ENCODE results near the gene TMIE. TPM values are rescaled to one million over a fixed set of nuclear protein-coding genes. Genes with fewer than 3 reads are reported as not detected.

The TMIE gene
- total and polyA plus RNA-seq, 2 of the 8 experiments (the other 6 are each of a cell fraction or from before 2014, with no cell fraction given), result 0.45 to 0.67 TPM

DNA sequence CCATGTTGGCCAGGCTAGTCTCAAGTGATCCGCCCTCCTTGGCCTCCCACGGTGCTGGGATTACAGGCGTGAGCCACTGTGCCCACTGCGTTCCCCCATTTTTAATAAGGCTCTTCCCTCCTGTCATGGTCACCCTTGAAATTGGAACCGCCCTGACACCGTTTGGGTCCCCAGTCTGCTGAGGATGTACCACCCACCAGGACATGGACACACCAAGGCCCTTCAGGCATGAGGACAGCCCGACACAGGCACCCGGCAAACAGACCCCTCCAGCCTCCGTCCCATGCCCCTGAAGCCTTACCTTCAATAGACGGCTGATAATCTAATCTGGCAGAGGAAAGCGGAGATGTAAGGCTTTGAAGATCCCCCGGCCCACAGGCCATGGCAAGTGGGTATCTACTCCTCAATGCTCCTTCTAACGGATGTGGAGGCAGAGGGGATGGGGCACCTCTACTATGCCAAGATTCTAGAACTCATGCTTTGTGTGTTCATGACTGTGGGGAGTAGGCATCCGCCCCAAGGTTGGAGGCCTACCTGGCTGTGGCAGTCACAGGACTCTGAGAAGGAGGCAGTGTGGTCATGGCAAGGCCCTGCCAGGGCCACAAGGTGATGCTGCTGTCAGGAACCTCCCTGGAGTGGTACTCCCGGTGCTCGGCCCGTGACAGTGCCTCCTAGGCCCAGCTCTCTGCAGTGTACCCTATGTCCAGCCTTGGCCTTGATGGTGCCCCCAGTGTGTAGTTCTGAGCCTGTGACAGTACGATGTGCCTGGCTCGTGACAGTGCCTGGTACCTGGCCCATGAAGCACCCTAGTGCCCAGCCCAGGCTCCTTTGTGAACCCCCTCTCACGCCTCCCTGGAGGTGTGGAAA, 35.0 kb downstream of the TMIE start:
- Histone ChIP-seq H2AK5ac (ENCODE audit: low read depth, low read length) (no peak overlapping the region), H2BK12ac (ENCODE audit: low read depth, low read length) (no peak overlapping the region), H3K27me3 (replicated peaks in 1 of 4; ENCODE audit: control insufficient read depth in 3 of 4, extremely low read depth in 1 of 4, insufficient read depth in 3 of 4, low read length in 3 of 4) (no peaks in the 10 kb centered on the region), H4K8ac (ENCODE audit: extremely low read depth, insufficient read depth, low read length) (no peak overlapping the region), H3K36me3 (ENCODE audit: control insufficient read depth in 2 of 4, insufficient read depth in 4 of 4, low read length in 3 of 4) (no peaks in the 10 kb centered on the region), H4K91ac (replicated peaks; ENCODE audit: insufficient read length, low read length) (no peak overlapping the region), H3K56ac (replicated peaks; ENCODE audit: insufficient read length, low read depth, low read length) (no peak overlapping the region), H3K9ac (replicated peaks in 1 of 4; ENCODE audit: extremely low read depth in 1 of 4, low read depth in 3 of 4, low read length in 3 of 4) (no peak overlapping the region), H2BK20ac (ENCODE audit: low read length) (no peak overlapping the region), H3K4ac (replicated peaks; ENCODE audit: insufficient read length, low read depth, low read length) (no peak overlapping the region), H3K23ac (ENCODE audit: insufficient read length) (no peak overlapping the region), H4K20me1 (replicated peaks in 1 of 2; ENCODE audit: control insufficient read depth in 1 of 2, insufficient read depth in 2 of 2, low read length in 2 of 2) (peaks cover 0 to 1% of the 10 kb centered on the region in 2 experiments), H3K14ac (ENCODE audit: insufficient read length) (no peak overlapping the region), H2BK120ac (replicated peaks; ENCODE audit: low read depth, low read length) (no peak overlapping the region), H3K4me2 (ENCODE audit: insufficient read depth in 1 of 2, low read depth in 2 of 2, low read length in 2 of 2) (no peak overlapping the region), H3K23me2 (ENCODE audit: low read depth, low read length) (no peaks in the 10 kb centered on the region), H3K4me1 (replicated peaks in 1 of 4; ENCODE audit: control insufficient read depth in 3 of 4, insufficient read depth in 4 of 4, low read length in 3 of 4) (no peaks in the 10 kb centered on the region), H2BK5ac (ENCODE audit: low read depth, low read length) (no peak overlapping the region), H3K79me1 (ENCODE audit: low read depth, low read length) (no peaks in the 10 kb centered on the region), H2BK15ac (ENCODE audit: low read length) (no peak overlapping the region), H3K79me2 (ENCODE audit: control insufficient read depth in 1 of 2, insufficient read depth in 2 of 2, low read length in 2 of 2) (no peaks in the 10 kb centered on the region), H3K9me3 (ENCODE audit: insufficient read depth in 2 of 2, low read depth in 1 of 2, low read length in 1 of 2) (no peaks in the 10 kb centered on the region), H3K18ac (ENCODE audit: extremely low read depth, low read length) (no peak overlapping the region), H3K27ac (ENCODE audit: low read depth, low read length) (no peak overlapping the region), H3K4me3 (ENCODE audit: extremely low read depth in 1 of 4, insufficient read depth in 2 of 4, low read depth in 3 of 4, low read length in 4 of 4) (no peak overlapping the region), H4K5ac (ENCODE audit: insufficient read length, low read depth, low read length) (no peak overlapping the region), H2AFZ (ENCODE audit: low read length) (no peak overlapping the region)
- DNase-seq (ENCODE audit: low read depth in 1 of 2, low spot score in 2 of 2), result peak in 1 of 2 experiments; percentile 37
- WGBS, 2 experiments (ENCODE audit: extremely low coverage in 1 of 2, insufficient coverage in 1 of 2, insufficient read length in 1 of 2, insufficient replicate concordance in 2 of 2, low coverage in 1 of 2, low lambda C conversion rate in 2 of 2, missing lambda C conversion rate in 1 of 2), result 94% methylated on average over 20 of the region's 20 CpGs; no CpG with 5 or more reads in 1 of the 2 experiments
- no peak for FAIRE-seq
- CTCF ChIA-PET (ENCODE audit: partially characterized antibody), result interaction anchor here (0.8 to 1.7 kb wide), 4 partner anchors 17 to 159 kb away, joined by 3 to 5 read pairs (median 4); partner anchors contain the start of gene PRSS50
- POLR2A ChIA-PET (ENCODE audit: partially characterized antibody), result no interaction called here
- TF ChIP-seq CBX8 (IDR thresholded peaks at IDR 0.05; ENCODE audit: borderline replicate concordance, low read depth, low read length), result no peak
- TF ChIP-seq CBX5 (IDR thresholded peaks at IDR 0.05; ENCODE audit: low read depth, low read length), result no peak
- TF ChIP-seq BACH1 (IDR thresholded peaks at IDR 0.05; ENCODE audit: low read length), result no peak
- TF ChIP-seq SUZ12 (IDR thresholded peaks at IDR 0.05; ENCODE audit: low read length), result no peak
- TF ChIP-seq, protein P1, sequence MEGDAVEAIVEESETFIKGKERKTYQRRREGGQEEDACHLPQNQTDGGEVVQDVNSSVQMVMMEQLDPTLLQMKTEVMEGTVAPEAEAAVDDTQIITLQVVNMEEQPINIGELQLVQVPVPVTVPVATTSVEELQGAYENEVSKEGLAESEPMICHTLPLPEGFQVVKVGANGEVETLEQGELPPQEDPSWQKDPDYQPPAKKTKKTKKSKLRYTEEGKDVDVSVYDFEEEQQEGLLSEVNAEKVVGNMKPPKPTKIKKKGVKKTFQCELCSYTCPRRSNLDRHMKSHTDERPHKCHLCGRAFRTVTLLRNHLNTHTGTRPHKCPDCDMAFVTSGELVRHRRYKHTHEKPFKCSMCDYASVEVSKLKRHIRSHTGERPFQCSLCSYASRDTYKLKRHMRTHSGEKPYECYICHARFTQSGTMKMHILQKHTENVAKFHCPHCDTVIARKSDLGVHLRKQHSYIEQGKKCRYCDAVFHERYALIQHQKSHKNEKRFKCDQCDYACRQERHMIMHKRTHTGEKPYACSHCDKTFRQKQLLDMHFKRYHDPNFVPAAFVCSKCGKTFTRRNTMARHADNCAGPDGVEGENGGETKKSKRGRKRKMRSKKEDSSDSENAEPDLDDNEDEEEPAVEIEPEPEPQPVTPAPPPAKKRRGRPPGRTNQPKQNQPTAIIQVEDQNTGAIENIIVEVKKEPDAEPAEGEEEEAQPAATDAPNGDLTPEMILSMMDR (IDR thresholded peaks at IDR 0.05; ENCODE audit: control extremely low read depth in 1 of 3, insufficient read depth in 1 of 3, low read depth in 1 of 3, low read length in 3 of 3), result peak; percentile 24 to 58 (median 27)
- TF ChIP-seq SIX5 (IDR thresholded peaks at IDR 0.05; ENCODE audit: low read depth, low read length), result no peak
- peak in 1 of 2 experiments; percentile 33; a peak in 2 of 4 replicates for TF ChIP-seq RAD21 (IDR thresholded peaks at IDR 0.05 in 1 of 2, conservative IDR thresholded peaks at IDR 0.05 in 1 of 2; ENCODE audit: low read depth in 2 of 2, low read length in 2 of 2)
